GM18511 (cell line): ENCODE results near the gene EDNRA.
A peak's percentile ranks its signal among the peaks of the same experiment; 100 is the strongest.

Experiments
- ATAC-seq: cut with Tn5 transposase; IDR thresholded peaks from one replicate; pipeline ENCODE4 v1.9.1; 2021; ENCODE audit warnings: mild to moderate bottlenecking, moderate library complexity; ENCODE audit not compliant: unreplicated experiment

EDNRA gene

DNA sequence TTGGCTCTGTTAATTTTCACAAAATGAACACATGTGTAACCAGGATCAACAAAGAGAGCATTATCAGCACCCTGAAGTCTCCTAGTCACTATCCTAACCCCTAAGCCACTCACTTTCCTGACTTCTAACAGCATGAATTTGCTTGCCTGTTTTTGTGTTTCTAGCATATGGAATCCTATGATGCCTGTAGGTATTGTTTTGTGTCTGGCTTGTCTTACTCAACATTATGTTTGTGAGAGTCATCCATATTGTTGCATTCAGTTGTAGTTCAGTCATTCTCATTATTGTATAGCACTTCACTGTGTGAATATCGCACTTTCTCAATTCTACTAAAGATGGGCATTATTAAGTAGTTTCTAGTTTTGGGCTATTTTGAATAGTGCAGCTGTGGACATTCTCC lies 15.6 kb downstream of the EDNRA start:
- no peak for ATAC-seq

DNA sequence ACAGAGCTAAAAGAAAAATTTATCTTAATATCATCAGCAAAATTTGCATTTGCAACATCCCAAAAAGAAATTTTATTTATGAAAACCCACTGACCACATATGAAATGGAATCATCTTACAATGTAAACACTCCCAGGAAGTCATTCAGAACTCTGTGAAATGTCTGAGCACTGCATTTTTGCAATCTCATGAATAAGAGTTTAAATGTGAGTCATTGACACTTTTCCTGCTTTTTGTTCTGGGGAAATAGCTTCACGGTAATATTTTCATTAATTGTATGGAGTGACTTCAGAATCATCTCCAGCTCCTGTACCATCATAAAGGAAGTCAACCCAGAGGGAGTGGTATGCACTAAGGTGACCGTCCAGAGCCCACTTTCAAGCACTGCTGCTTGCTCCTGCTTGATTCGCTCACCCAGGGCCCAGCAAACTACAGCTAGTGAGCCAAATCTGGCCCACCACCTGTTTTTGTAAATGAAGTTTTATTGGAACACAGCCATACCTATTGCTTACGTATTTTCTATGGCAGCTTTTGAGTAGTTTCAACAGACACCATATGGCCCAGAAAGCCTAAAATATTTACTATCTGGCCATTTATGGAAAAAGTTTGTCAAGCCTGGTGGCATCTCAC lies 17.2 kb downstream of the EDNRA start:
- ATAC-seq, result no peak

DNA sequence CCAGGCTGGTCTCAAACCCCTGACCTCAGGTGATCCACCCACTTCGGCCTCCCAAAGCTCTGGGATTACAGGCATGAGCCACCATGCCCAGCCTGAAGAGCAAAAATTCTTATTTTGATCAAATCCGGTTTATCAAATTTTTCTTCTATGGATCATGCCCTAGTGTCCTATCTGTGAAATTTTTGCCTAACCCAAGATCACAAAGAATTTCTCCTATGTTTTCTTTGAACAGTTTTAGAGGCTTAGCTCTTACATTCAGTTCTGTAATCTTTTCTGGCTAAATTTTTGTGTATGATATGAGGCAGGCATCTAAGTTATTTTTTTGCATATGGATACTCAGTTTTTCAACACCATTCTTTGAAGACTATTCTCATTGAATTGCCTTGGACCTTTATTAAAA lies 27.4 kb downstream of the EDNRA start:
- no peak for ATAC-seq

DNA sequence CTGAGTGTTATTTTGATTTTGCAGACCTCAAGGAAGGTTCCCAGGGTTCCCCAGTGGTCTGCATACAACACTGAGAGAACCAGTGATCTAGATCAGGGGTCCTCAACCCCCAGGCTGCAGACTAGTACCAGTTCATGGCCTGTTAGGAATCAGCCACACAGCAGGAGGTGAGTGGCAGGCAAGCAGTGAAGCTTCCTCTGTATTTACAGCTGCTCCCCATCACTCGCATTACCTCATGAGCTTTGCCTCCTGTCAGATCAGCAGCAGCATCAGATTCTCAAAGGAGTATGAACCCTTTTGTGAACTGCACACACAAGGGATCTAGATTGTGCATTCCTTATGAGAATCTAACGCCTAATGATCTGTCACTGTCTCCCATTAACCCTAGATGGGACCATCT lies 28.5 kb downstream of the EDNRA start:
- no peak for ATAC-seq

DNA sequence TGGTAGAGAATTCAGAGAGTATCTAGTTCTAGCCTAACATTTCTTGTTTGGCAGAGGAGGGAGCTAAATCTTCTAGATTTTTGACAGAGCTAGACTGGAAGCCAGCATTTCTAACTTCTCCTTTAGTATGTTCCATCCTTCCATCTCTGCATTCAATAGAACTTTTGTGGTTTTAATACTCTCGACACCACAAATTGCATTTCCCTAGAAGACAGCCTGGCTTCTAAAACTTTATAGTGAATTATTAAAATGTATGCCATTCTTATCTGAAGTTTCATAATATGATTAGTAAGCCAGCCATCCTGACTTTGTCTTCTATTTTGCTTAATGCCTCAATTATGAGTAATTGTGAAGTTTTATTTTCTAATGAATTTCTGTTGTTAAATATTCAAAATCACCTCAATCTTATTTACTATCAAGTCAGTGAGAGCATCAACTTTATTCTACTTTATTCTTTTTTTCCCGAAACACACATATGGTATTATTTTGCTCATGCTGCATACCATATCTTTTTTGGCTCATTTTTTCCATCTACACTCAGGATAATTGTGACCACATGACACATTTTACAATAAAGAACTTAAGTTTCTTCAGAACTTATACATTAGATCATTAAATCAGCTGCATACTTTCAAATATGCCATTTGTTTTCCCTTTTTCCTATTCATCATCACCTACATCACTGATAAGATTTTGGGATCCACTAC lies 30.2 kb downstream of the EDNRA start:
- ATAC-seq, result no peak

DNA sequence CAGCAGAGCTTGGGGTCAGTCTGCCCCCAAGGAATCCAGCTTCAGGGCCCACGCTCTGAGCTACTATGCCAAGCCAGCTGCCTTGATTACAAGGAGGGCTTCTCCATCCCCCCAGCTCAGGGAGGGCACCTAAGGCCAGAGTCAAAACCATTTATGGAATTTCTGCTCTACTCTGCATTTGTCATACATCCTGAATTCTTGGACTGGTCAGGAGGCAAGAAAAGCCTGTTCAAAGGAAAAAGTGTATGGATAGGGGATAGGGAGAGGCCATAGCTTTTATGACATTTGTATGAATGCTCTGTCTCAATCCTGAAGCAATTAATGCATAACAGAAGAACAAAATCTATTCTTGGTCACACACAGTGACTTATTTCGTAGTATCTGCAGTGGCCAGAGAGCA lies 32.2 kb downstream of the EDNRA start:
- no peak for ATAC-seq

DNA sequence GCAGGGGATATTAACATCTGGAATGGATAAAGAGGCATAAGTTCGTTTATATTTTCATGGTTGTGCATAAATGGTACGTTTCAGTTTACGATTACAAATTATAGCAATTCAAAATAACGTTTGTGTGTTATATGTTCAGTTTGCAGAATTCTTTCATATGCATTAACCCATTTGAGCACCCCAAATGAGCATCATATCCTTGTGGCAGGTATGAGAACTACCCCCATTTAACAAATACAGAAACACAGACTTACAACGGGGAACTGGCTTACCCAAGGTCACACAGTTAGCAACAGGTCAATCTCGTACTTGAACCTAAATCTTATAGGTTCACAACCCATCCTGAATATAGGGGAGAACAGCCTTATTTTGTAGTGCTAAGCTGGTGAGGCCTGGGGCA lies 33.1 kb downstream of the EDNRA start:
- no peak for ATAC-seq

DNA sequence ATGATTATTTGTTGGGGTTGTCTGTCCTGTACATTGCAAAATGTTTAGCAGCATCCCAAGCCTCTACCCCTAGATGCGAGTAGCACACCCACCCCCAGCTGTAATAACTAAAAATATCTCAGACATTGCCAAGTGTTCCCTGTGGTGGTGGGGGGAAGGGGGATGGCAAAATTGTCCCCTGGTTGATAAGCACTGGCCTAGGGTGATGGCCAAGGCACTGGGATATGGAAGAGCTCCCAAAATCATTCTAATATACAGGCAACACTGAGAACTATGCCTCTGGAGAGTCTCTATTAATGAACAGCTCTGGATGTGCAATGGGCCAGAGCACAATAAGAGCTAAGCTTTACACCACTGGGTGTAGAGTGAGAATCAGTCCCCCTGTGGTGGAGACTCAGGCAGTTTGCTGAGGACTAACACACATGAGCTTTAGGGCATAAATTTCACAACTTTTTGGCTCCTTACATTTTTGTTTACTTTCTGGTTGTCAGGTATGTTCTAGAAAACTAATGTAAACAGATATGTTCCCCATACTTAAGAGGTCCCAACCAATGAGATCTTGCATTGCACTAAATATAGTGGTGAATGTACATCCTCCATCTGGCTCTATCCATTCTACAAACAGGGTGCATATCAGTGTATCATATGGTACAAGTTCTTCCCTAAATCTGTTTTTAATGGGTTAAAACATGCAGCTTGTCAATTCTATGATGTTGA lies 34.5 kb downstream of the EDNRA start:
- no peak for ATAC-seq

DNA sequence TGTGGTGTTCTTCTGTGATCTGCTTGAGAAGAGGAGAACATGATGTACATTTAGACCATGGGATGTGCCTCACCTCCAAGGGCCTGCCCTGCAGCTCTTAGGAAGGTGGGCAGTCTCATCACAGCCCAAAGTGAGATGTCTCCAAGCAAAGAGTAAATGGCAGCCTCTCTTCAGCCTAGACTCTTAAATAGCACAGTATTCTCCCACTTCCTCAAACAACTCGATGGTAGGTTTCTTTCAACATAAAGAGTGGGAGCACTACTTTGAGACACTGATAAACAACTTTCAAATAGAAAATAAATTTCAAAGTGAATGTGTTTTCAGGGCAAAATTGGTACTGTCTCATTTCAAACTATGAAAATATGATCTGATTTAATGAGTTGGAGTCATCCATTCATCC lies 35.2 kb downstream of the EDNRA start:
- ATAC-seq, result no peak

DNA sequence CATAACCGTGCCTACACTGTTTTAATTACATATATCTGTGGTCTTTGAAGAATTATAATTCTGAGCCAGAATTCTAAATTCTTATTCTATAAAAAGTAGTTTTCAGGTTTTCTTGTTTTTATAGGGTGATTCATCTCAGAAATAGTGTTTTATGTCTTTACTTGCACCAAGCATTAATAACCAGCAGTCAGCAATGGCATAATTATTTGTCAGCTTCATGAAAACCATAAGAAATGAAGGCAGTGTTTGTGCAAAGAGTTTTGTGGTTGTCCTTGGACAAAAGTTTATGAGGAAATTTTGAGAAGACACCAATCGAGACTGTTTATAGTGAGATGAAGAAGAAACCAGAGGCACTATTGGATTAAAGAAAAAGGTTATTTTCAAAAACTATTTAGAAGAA lies 37.2 kb downstream of the EDNRA start:
- ATAC-seq, result no peak

DNA sequence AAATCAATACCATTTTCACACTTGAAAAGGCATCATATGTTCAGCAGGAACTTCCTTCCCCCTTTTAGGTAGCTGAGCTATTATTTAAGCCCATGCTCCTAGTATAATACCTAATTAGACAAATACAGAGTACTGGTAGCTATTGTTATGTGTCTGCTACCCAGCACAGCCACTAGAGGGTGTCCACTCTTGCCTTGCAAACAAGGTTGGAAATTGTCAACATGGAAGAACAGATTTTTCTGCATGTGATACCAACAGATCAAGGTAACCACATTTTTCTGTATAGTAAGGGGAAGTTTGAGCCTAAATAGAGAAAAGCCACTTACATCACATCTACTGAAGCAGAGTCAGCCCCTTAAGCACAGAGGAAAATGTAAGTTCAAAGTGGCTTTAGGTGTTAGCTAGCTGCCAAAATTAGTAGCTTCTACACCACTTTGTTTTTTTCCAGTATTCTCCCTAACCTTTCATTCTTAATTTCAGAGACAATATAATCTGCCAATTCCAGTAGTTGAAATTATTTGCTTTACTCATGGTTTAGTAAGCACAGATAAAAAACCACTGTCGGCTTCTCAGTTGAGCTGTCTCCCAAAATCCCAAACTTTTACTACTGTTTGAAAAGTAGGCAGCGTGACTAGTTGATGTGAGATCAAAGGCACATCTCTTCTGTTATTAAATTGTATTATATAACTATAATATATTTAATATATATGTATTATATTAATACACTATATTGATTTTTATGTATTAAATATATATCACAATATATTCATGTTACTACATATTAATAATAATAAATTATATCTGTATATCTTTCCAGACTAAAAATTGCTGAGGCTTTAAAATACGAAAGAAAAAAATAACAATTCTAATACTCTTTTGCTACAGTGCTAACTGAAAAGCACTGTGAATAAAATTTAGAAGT lies 38.2 kb downstream of the EDNRA start:
- peak; percentile 92 for ATAC-seq

DNA sequence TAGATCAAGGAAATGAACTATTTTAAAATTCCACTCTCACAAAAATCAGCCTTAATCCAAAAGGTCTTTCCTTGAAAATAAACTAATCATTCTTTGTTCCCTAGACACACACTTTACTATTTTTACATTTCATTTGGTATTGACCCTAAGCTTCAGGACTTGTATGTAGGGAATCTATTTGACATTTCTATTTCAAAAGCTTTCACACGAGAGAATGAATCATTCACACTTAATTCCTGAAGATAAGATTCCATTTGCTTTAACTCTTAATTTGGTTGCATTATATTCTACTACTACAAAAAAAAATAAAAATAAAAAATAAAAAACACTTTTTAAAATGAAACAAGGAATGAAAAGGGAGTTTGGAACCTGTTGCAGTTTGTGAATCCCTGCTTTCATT lies 43.7 kb downstream of the EDNRA start:
- ATAC-seq, result no peak

DNA sequence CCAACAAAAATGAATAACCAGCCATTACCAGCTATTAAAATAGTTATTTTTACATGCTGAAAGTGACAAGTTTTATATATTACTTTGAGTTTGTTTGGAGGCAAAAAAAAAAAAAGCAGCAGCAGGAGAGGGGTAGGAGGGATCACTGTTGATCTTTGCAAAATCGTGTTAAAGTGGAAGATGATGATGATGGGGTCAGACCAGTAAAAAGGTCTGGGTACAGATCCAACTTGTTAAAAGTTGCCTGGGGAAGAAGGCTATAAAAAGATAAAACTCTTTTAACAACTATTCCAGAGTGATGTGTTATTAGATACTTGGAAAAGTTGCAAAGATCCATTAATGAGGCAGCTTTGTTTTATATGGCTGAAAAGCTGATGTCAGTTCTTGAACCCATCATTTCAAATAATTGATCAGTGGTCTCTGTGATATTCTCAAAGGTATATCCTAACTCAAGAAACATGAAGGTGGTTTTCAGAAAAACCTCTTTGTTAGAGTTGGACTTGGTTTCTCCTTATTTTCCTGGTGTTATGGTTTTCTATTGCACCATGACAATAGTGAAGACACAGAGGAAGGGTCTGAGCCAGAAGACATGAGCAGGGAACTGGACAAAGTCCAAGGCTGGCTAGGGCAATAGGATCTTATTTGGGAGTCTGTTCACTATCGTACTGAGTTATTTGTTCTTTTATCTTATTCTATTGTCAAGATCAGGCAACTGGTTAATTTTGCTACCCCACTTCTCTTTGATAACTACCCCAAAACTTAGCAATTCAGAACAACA lies 44.8 kb downstream of the EDNRA start:
- no peak for ATAC-seq

DNA sequence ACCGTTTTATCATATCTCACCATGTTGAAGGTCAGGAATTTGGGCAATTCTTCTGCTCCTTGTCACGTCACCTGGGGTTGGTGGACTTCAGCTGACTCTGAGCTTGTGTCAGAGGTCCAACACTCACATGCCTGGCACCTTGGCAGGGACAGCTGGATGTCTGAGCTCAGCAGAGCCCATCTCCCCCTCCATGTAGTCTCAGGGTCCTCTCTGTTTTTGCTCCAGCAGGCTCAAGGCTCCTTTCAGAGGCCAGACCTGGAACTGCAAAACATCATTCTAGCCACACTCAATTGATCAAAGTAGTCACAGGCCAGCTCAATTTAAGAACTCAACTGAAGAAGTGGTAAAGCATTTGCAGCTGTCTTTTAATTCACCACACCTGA lies 45.4 kb downstream of the EDNRA start:
- ATAC-seq, result peak; percentile 45

DNA sequence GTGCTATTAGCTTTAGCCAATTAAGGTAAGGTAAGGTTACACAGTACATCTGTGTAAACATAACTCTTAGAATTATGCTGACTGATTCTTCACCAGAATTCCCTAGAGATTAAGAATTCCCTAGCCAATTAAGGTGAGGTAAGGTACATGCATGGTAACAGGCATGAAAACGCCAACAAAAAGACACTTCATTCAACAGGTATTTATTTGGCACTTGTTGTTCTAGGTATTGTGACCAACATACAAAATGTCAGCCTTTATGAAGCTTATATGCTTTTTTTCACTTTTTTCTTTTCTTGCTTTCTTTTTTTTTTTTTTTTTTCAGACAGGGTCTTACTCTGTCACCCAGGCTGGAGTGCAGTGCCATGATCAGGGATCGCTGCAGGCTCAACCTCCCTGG lies 47.2 kb downstream of the EDNRA start:
- ATAC-seq, result no peak

DNA sequence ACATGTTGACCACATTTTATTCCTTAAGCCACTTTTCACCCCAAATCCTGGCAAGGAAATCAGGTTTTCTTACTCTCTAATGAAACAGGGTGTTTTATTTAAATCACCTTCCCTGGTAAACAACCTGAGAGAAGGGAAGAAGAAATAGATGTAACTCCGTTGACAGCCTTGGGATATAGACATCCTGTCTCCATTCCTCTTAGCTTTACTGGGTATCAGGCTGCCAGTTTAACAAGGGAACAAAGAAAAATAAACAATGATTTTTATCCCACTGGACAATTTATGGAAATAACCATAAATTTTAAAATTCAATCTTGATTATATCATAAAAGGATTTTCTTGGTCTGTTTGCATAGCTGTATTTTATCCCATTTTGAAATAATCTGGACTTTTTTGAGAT lies 49.2 kb downstream of the EDNRA start:
- ATAC-seq, result no peak

DNA sequence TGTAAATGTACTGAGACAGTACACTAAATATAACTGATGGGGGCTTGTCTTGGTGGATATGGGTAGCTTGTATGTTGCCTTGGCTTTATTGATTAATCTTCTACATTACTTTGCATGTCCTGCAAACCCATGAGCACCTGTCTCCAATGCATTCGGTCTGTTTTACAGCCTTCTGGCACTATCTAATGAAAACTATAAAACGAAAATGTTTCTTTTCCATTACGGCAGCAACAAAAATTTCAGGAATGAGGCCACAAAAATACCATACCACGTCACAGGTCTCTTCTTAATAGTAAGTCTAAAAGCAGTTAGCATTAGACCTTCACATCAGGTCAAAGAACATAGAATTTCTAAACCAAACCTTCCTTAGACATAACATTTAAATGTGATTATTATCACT lies 49.8 kb downstream of the EDNRA start:
- no peak for ATAC-seq

DNA sequence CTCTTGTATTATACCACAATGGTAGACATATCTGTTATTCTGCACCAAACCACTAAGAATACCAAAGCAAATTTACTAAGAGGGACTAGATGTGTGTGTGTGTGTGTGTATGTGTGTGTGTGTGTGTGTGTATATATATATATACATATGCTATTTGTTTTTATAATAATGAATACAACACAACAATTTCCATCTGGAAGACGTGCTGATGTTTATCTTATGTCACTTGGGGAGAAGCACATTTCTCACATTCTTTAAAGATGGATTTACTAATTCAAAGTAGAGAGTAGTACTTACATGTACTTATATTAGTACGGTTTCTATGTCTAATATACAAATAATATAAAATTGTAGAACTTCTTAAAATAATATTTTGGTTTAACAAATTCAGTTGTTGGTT lies 52.0 kb downstream of the EDNRA start:
- ATAC-seq, result no peak

DNA sequence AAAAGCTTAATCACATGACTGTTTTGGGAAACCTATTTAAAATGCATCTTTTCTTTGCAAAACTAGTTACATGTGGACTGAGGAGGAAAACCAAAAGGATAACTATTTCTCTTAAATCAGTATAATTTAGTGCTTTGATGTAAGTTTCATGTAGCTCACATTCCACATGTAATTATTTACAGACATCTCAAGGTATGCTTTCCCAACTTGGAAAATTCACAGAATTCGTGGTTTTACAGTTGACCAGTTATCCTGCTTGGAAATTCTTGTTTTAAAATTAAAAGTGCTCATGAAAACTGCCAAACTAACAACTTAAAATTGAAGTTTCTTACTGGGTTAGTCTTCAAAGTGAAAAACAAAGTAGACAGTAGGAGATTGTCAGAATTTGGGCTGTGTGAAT lies 52.4 kb downstream of the EDNRA start:
- ATAC-seq, result no peak

DNA sequence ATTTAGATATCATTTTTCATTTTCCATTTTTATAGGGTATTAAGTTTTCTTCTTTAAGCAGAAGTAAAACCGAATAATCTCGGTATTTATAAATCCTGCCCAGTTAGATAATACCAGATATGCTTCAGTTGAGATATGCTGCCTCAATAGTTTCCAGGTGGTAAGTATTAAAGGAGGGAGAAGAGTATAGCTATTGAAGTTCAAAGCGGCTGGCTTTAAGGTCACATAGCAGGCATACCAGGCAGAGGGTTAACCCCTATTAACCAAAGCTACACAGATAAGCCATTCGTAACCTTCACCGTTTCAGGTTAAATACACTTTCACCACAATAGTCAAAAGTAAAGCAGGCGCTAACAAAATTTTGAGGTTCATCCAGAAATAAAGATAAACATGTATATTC lies 54.2 kb downstream of the EDNRA start:
- no peak for ATAC-seq

DNA sequence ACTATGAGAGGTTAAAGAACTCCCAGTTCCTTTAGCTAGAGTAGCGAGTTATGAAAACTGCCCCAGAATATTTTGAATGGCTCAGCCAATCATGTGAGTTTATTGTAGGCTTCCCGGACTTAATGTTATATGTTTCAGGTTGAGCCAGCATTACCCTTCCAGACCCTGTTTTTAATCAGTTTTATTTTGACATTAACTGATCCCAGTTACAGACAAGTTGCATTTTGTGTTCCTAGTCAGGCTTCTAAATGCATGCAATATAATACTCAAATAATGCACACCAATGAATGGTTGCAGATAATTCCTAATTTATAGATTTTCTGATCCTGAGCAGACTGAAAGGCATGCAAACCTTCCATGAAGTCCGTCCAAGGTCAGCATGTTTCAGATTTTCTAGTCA lies 57.8 kb downstream of the EDNRA start:
- no peak for ATAC-seq
